Activated CD8-positive, alpha-beta memory T cell treated with anti-CD3 and anti-CD28 coated beads for 48 hours (primary cell): ENCODE results near the gene BZW1.

ENCODE experiments used
- DNase-seq, 3 experiments: peaks; one replicate each; pipeline ENCODE4 v3.0.0-alpha.2; 2020; ENCODE audit warnings: low read depth in 2 of 3, low spot score in 2 of 3

Gene BZW1

DNA sequence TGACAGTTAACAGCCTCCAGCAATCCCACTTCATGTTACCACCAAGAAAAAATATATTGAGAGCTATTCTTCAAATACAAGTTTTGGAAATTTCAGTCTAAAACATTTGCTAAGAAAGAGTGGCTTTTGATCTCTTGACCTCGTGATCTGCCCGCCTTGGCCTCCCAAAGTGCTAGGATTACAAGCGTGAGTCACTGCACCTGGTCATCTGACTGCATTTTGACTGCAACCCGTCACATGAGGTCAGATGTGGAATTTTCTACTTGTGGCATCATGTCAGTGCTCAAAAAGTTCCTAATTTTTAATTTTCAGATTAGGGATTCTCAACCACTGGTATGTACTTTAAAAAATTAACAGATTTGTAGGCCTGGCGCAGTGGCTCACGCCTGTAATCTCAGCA is 61.9 kb downstream of the BZW1 start:
- DNase-seq, result no peak
